K562 (cell line): ENCODE results near the gene BRPF1. TPM values are rescaled to one million over a fixed set of nuclear protein-coding genes. Genes with fewer than 3 reads are reported as not detected.

Source experiments
- ATF7 ChIP-seq: fragments of 450-650 bp; IDR thresholded peaks from 2 replicates; pipeline ENCODE4 v1.7.1; 2014; ENCODE audit warnings: mild to moderate bottlenecking, moderate library complexity
- CHD7 ChIP-seq: fragments of 200-600 bp; sonication (generic); IDR thresholded peaks from one replicate; pipeline ENCODE4 v1.6.1; 2012; ENCODE audit warnings: mild to moderate bottlenecking, low read depth, low read length, inconsistent platforms
- CLOCK ChIP-seq: fragments of 250-450 bp; sonication (Bioruptor Pico); IDR thresholded peaks from 2 replicates; pipeline ENCODE4 v1.4.0; 2020; ENCODE audit warnings: mild to moderate bottlenecking, moderate library complexity, borderline replicate concordance
- JUND ChIP-seq, 2 experiments: IDR thresholded peaks; 2 replicates in 1 of 2; 3 replicates in 1 of 2; pipeline ENCODE4 v1.6.1; 2011; ENCODE audit warnings: borderline replicate concordance in 2 of 2, low read depth in 2 of 2, low read length in 2 of 2, improper control_type of control experiment in 1 of 2, missing biosample characterization in 1 of 2, missing genetic modification characterization in 1 of 2, missing genetic modification reagents in 1 of 2
- MLLT1 ChIP-seq, 2 experiments: fragments of 450-650 bp; IDR thresholded peaks; 2 replicates each; pipeline ENCODE4 v1.6.1; 2016
- PURB ChIP-seq: sonication (generic); formaldehyde crosslinking; IDR thresholded peaks from 2 replicates; pipeline ENCODE4 v1.9.0; 2021; ENCODE audit warnings: low read depth, mild to moderate bottlenecking, missing genetic modification reagents
- RCOR1 ChIP-seq, 2 experiments: IDR thresholded peaks; 2 replicates each; pipeline ENCODE4 v1.6.1; 2012; ENCODE audit warnings: low read depth in 2 of 2, low read length in 2 of 2, borderline replicate concordance in 1 of 2, improper control_type of control experiment in 1 of 2
- RUNX1 ChIP-seq: sonication (generic); IDR thresholded peaks from 2 replicates; pipeline ENCODE4 v1.6.1; 2016; ENCODE audit warnings: antibody characterized with exemption, low read depth
- SMARCA5 ChIP-seq: fragments of 450-650 bp; IDR thresholded peaks from 2 replicates; pipeline ENCODE4 v1.6.1; 2016
- SRSF7 ChIP-seq: fragments of 200-400 bp; formaldehyde crosslinking; optimal IDR thresholded peaks from 2 replicates; pipeline ENCODE3; 2017; ENCODE audit warnings: mild to moderate bottlenecking, low read depth, low read length
- ZNF551 ChIP-seq: fragments of 250-450 bp; sonication (Bioruptor Pico); IDR thresholded peaks from 2 replicates; pipeline ENCODE4 v1.5.0; 2021; ENCODE audit warnings: mild to moderate bottlenecking, moderate library complexity
- ZNF696 ChIP-seq: fragments of 250-450 bp; sonication (Bioruptor Pico); conservative IDR thresholded peaks from 2 replicates; pipeline ENCODE4 v1.4.0; 2020; ENCODE audit warnings: mild to moderate bottlenecking, moderate library complexity
- polyA plus RNA-seq, 8 experiments: library from polyadenylated mRNA; depleted of rRNA in 4 of 8; stranded (reverse) in 5 of 8; unstranded in 3 of 8; fragments of >200 nt; fragmentation: Nextera tagmentation in 2 of 8; fragmentation: Illumina TruSeq in 1 of 8; extraction: Ambion mirVana in 2 of 8; extraction: Trizol in 1 of 8; gene quantifications; 2 replicates each; pipeline versions ENCODE4 v1.2.1 to v1.2.3, GENCODE V29; 2011 to 2014; ENCODE audit warnings: inconsistent platforms in 1 of 8, missing spikeins in 1 of 8
- total RNA-seq, 7 experiments: library from RNA; depleted of rRNA in 6 of 7; stranded (reverse); fragments of >200 nt in 6 of 7; fragmentation: Illumina TruSeq in 2 of 7; extraction: Trizol in 2 of 7; gene quantifications; 2 replicates each; pipeline versions ENCODE4 v1.2.1 to v1.2.3, GENCODE V29; 2011 to 2021; ENCODE audit warnings: low replicate concordance in 1 of 7

The BRPF1 gene
- total and polyA plus RNA-seq, 9 of the 15 experiments (the other 6 are each of a cell fraction or from before 2014, with no cell fraction given) = 1.1 to 40.2 (median 23.5) TPM

- TF ChIP-seq ZNF696 (no peak), RCOR1 (IDR thresholded peaks at IDR 0.05; ENCODE audit: borderline replicate concordance in 1 of 2, low read depth in 2 of 2, low read length in 2 of 2) (peak in 1 of 2 experiments; percentile 89; a peak in 2 of 4 replicates), CLOCK (no peak), ZNF551 (no peak), RUNX1 (no peak), SMARCA5 (no peak), JUND (IDR thresholded peaks at IDR 0.05; ENCODE audit: borderline replicate concordance, low read depth, low read length) (peak; percentile 100), JUND (tag; IDR thresholded peaks at IDR 0.05; ENCODE audit: borderline replicate concordance, low read depth, low read length) (peak; percentile 99), SRSF7 (no peak), PURB (no peak), ATF7 (peak; percentile 93), CHD7 (no peak), MLLT1 (IDR thresholded peaks at IDR 0.05) (no peak)
Observed at GRCh38 chr3:9715764-9716437, 15.6 kb upstream of the BRPF1 start (continued).
